SH-SY5Y (cell line): ENCODE data around the gene LRRC17.

Experiments
- GATA2 ChIP-seq: IDR thresholded peaks from 2 replicates; pipeline ENCODE4 v1.6.1; 2011; ENCODE audit warnings: mild to moderate bottlenecking, low read depth, low read length
- GATA3 ChIP-seq: IDR thresholded peaks from 2 replicates; pipeline ENCODE4 v1.6.1; 2011; ENCODE audit warnings: low read depth, mild to moderate bottlenecking, low read length, moderate library complexity

GRCh38 chr7:102967798-102968197 is 55.0 kb downstream of the LRRC17 start:
- TF ChIP-seq GATA2 (no peak), GATA3 (no peak)
